ENCODE measurements around the gene VSTM4. TPM values are rescaled to one million over a fixed set of nuclear protein-coding genes. Genes with fewer than 3 reads are reported as not detected.

Gene VSTM4
- total RNA-seq, 4 donors from 2014 or later: 10.0 to 21.4 (median 12.6) TPM

DNA sequence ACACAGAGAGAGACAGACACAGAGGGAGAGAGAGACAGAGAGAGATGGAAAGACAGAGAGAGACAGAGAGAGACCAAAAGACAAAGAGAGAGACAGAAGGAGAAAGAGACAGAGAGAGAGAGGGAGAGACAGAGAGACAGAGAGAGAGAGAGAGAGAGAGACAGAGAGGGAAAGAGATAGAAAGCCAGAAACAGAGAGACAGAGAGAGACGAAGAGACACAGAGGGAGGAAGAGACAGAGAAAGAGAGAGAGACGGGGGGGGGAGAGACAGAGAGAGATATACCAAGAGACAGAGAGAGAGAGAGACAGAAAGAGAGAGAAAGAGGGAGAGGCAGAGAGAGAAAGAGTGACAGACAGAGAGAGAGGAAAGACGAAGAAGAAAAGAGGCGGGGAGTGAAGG is 10.2 kb downstream of the VSTM4 start:
- 83% methylated on average over 4 of the region's 4 CpGs for WGBS
- peaks cover 0 to 10% (median 7%) of the 10 kb centered on the region in 4 donors for H3K36me3 ChIP-seq
- no peak overlapping the region for H3K27ac ChIP-seq (replicated peaks in 1 of 4)
- TF ChIP-seq, protein P1, sequence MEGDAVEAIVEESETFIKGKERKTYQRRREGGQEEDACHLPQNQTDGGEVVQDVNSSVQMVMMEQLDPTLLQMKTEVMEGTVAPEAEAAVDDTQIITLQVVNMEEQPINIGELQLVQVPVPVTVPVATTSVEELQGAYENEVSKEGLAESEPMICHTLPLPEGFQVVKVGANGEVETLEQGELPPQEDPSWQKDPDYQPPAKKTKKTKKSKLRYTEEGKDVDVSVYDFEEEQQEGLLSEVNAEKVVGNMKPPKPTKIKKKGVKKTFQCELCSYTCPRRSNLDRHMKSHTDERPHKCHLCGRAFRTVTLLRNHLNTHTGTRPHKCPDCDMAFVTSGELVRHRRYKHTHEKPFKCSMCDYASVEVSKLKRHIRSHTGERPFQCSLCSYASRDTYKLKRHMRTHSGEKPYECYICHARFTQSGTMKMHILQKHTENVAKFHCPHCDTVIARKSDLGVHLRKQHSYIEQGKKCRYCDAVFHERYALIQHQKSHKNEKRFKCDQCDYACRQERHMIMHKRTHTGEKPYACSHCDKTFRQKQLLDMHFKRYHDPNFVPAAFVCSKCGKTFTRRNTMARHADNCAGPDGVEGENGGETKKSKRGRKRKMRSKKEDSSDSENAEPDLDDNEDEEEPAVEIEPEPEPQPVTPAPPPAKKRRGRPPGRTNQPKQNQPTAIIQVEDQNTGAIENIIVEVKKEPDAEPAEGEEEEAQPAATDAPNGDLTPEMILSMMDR (IDR thresholded peaks at IDR 0.05): no peak
- TF ChIP-seq POLR2A (IDR thresholded peaks at IDR 0.05; ENCODE audit: low read depth) (no peak), EP300 (IDR thresholded peaks at IDR 0.05) (no peak), POLR2AphosphoS5 (IDR thresholded peaks at IDR 0.05) (no peak)
- H3K4me1 ChIP-seq: peaks cover 38 to 48% (median 45%) of the 10 kb centered on the region in 4 donors
- no peak for DNase-seq (ENCODE audit: extremely low spot score)
- H3K27me3 ChIP-seq: no peaks in the 10 kb centered on the region
- H3K9me3 ChIP-seq: no peaks in the 10 kb centered on the region
- intact Hi-C loops (cut with DNase I): no loop called here
- no peak overlapping the region for H3K4me3 ChIP-seq

DNA sequence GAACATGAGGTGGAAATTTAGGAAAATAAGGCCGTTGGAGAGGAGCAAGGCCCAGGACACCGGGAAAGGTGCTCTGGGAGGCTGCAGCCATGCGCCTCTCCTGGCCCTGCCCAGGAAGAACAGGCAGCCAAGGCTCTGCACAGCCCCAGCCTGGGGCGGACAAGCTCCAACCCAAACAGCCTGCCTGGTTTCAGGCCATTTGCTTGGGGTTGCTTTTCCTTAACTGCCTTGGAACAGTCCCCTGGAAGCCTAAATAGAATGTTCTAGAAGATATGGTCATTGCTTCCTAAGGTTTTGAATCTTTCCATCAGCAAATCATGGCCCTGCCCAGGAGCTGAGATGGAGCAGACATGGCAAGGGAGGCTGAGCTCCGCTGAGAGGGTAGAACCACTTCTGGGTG is 11.0 kb downstream of the VSTM4 start:
- Histone ChIP-seq H3K36me3 (peaks cover 0 to 10% (median 7%) of the 10 kb centered on the region in 4 donors), H3K4me3 (no peak overlapping the region), H3K27me3 (no peaks in the 10 kb centered on the region), H3K4me1 (peaks cover 31 to 41% (median 37%) of the 10 kb centered on the region in 4 donors), H3K9me3 (no peaks in the 10 kb centered on the region), H3K27ac (replicated peaks in 1 of 4) (no peak overlapping the region)
- intact Hi-C loops (cut with DNase I): no loop called here
- WGBS: 85% methylated on average over 4 of the region's 5 CpGs
- no peak for TF ChIP-seq EP300 (IDR thresholded peaks at IDR 0.05)
- TF ChIP-seq, protein P1 (IDR thresholded peaks at IDR 0.05): no peak
- TF ChIP-seq POLR2A (IDR thresholded peaks at IDR 0.05; ENCODE audit: low read depth): no peak
- TF ChIP-seq POLR2AphosphoS5 (IDR thresholded peaks at IDR 0.05): no peak
- peak; percentile 85 for DNase-seq (ENCODE audit: extremely low spot score)

DNA sequence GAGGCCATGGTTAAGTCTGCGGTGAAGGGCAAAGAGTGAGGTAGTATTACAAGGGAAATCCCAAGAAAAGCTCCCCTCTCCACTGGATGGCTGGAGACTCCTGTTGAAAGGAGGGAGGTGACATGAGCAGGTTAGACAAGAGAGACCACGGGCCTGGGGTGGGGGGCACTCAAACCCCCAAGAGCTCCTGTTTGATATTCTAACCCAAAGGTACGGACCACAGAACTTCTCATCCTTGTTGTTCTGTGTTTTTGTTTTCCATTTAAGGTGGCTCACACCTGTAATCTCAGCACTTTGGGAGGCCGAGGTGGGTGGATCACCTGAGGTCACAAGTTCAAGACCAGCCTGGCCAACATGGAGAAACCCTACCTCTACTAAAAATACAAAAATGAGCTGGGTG is 11.6 kb downstream of the VSTM4 start:
- H3K4me1 ChIP-seq: peaks cover 25 to 36% (median 32%) of the 10 kb centered on the region in 4 donors
- H3K36me3 ChIP-seq: peaks cover 0 to 10% (median 7%) of the 10 kb centered on the region in 4 donors
- H3K4me3 ChIP-seq: no peak overlapping the region
- no peak for DNase-seq (ENCODE audit: extremely low spot score)
- no peak overlapping the region for H3K27ac ChIP-seq (replicated peaks in 1 of 4)
- no peaks in the 10 kb centered on the region for H3K9me3 ChIP-seq
- TF ChIP-seq POLR2A (IDR thresholded peaks at IDR 0.05; ENCODE audit: low read depth) (no peak), EP300 (IDR thresholded peaks at IDR 0.05) (no peak), POLR2AphosphoS5 (IDR thresholded peaks at IDR 0.05) (no peak)
- TF ChIP-seq, protein P1 (IDR thresholded peaks at IDR 0.05): no peak
- intact Hi-C loops (cut with DNase I): no loop called here
- WGBS: 89% methylated on average over 4 of the region's 4 CpGs
- H3K27me3 ChIP-seq: no peaks in the 10 kb centered on the region

DNA sequence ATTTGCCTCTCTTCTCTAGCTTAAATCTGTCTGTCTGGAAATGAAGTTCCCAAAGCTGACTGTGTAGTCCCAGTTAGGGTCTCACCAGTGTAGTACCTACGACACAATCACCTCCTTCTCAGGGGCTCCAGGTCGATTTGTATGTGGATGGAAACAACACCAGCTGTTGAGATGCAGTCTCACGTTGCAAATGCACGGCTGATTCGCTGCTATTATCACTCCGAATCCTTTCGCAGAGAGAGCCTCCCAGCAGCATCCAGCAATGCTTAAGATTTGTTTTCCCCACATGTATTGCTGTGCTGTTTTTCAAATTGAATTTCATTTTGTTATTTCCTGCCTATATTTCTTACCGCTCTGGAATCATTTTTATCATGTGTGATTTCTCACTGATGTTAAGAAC is 16.3 kb downstream of the VSTM4 start:
- Histone ChIP-seq H3K4me3 (no peak overlapping the region), H3K27me3 (no peaks in the 10 kb centered on the region), H3K27ac (replicated peaks in 1 of 4) (no peak overlapping the region), H3K36me3 (peaks cover 0 to 5% (median 0%) of the 10 kb centered on the region in 4 donors), H3K4me1 (peaks cover 2 to 8% (median 5%) of the 10 kb centered on the region in 4 donors), H3K9me3 (no peaks in the 10 kb centered on the region)
- WGBS: 88% methylated on average over 8 of the region's 8 CpGs
- no peak for TF ChIP-seq POLR2A (IDR thresholded peaks at IDR 0.05; ENCODE audit: low read depth)
- TF ChIP-seq EP300 (IDR thresholded peaks at IDR 0.05): no peak
- TF ChIP-seq POLR2AphosphoS5 (IDR thresholded peaks at IDR 0.05): no peak
- TF ChIP-seq, protein P1 (IDR thresholded peaks at IDR 0.05): no peak
- DNase-seq (ENCODE audit: extremely low spot score): no peak
- intact Hi-C loops (cut with DNase I): no loop called here

DNA sequence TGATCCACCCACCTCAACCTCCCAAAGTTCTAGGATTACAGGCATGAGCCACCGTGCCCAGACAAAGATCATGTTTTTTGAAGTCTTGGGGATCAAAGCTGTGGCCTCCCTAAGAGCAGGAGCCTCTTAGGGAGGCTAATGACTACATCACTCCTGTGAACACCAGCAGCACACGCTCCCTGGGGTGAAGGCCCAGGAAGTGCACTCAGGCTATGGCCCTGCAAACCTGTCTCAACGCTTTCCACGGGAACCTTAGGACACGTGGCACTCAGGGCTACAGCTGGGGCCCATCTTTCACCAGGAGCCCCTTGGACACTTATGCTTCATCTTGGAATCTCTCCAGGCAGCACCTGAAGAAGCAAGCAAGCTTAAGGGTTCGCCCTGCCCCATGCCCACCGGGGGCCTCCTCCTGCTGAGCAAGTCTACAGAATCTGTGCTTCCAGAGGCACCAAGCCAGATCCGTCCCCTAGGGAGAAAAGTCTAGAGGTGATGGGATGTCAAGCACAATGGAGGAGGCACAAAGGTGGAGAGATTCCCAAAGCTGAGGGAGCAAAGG is 18.4 kb downstream of the VSTM4 start:
- intact Hi-C loops (cut with DNase I): no loop called here
- no peak for DNase-seq (ENCODE audit: extremely low spot score)
- Histone ChIP-seq H3K27me3 (no peaks in the 10 kb centered on the region), H3K4me3 (no peak overlapping the region), H3K36me3 (peaks cover 0 to 5% (median 0%) of the 10 kb centered on the region in 4 donors), H3K9me3 (no peaks in the 10 kb centered on the region), H3K4me1 (peaks cover 2 to 8% (median 5%) of the 10 kb centered on the region in 4 donors), H3K27ac (replicated peaks in 1 of 4) (no peak overlapping the region)
- no peak for TF ChIP-seq POLR2A (IDR thresholded peaks at IDR 0.05; ENCODE audit: low read depth)
- no peak for TF ChIP-seq EP300 (IDR thresholded peaks at IDR 0.05)
- TF ChIP-seq, protein P1 (IDR thresholded peaks at IDR 0.05): no peak
- no peak for TF ChIP-seq POLR2AphosphoS5 (IDR thresholded peaks at IDR 0.05)
- WGBS: 91% methylated on average over 7 of the region's 8 CpGs
